Lower leg skin (tissue), 3 donors: Measurements from ENCODE around the gene VSTM4.

Experiments
- POLR2A ChIP-seq, 2 donors: fragments of 450-650 bp; IDR thresholded peaks; one replicate each; pipeline ENCODE4 v1.6.1; 2016 to 2017; ENCODE audit warnings: antibody characterized with exemption in 2 of 2, mild to moderate bottlenecking in 1 of 2, moderate library complexity in 1 of 2
- TF ChIP-seq, protein P1 (sequence below), 3 donors: fragments of 450-650 bp; IDR thresholded peaks; one replicate each; pipeline ENCODE4 v1.5.1; 2016; ENCODE audit warnings: antibody characterized with exemption in 3 of 3, mild to moderate bottlenecking in 3 of 3, moderate library complexity in 2 of 3

DNA sequence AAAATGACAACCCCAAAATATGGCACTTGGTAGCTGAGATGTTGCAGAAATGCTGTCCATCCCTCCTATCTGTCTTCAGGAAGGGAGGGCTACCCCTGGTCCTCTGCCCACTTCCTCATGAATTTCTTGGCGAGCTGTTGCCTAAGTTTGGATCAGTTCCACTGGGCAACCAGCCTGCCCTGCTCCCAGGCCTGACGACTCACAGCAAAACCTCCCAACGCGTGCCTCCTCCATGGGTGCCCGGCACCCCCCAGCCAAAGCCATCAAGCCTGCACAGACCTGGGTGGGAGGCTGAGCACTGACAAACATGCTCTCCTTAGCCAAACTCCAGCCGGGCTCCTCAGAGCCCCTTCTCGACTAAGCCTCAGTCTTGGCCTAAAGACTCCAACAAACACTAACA, 8.9 kb downstream of the VSTM4 start:
- TF ChIP-seq POLR2A (IDR thresholded peaks at IDR 0.05) = no peak
- TF ChIP-seq, protein P1, sequence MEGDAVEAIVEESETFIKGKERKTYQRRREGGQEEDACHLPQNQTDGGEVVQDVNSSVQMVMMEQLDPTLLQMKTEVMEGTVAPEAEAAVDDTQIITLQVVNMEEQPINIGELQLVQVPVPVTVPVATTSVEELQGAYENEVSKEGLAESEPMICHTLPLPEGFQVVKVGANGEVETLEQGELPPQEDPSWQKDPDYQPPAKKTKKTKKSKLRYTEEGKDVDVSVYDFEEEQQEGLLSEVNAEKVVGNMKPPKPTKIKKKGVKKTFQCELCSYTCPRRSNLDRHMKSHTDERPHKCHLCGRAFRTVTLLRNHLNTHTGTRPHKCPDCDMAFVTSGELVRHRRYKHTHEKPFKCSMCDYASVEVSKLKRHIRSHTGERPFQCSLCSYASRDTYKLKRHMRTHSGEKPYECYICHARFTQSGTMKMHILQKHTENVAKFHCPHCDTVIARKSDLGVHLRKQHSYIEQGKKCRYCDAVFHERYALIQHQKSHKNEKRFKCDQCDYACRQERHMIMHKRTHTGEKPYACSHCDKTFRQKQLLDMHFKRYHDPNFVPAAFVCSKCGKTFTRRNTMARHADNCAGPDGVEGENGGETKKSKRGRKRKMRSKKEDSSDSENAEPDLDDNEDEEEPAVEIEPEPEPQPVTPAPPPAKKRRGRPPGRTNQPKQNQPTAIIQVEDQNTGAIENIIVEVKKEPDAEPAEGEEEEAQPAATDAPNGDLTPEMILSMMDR (IDR thresholded peaks at IDR 0.05) = no peak
